ENCODE data around the gene SLC25A30. TPM values are rescaled to one million over a fixed set of nuclear protein-coding genes. Genes with fewer than 3 reads are reported as not detected.

SLC25A30 gene
- total and polyA plus RNA-seq, 2 of the 13 experiments (the other 11 are each of a cell fraction or from before 2014, with no cell fraction given), result 19.6 to 22.5 TPM

GRCh38 chr13:45464687-45465453, 46.7 kb upstream of the SLC25A30 start, which contains the start of gene COG3 (continued):
- TF ChIP-seq GATA4 (IDR thresholded peaks at IDR 0.05; ENCODE audit: borderline replicate concordance, low read depth), result no peak; the same call in 1 of the 2 replicates
- peak; percentile 84 for TF ChIP-seq EEA1 (CRISPR knock-in tag; IDR thresholded peaks at IDR 0.05; ENCODE audit: borderline replicate concordance)
- TF ChIP-seq ZNF275 (CRISPR knock-in tag; IDR thresholded peaks at IDR 0.05; ENCODE audit: borderline replicate concordance), result 0 out of 2 replicates have a peak, but pooled peaks have one; percentile 47
- TF ChIP-seq ZNF383 (CRISPR knock-in tag; IDR thresholded peaks at IDR 0.05; ENCODE audit: borderline replicate concordance), result no peak
- TF ChIP-seq BCL6 (CRISPR knock-in tag; IDR thresholded peaks at IDR 0.05), result peak; percentile 25; the same call in 1 of the 2 replicates
- TF ChIP-seq CREBL2 (CRISPR knock-in tag; IDR thresholded peaks at IDR 0.05; ENCODE audit: borderline replicate concordance), result no peak
- TF ChIP-seq ZNF263 (CRISPR knock-in tag; IDR thresholded peaks at IDR 0.05), result no peak
- peak; percentile 75; the same call in 1 of the 2 replicates for TF ChIP-seq NCOR1 (IDR thresholded peaks at IDR 0.05; ENCODE audit: borderline replicate concordance, low read length)
- TF ChIP-seq POGZ (CRISPR knock-in tag; IDR thresholded peaks at IDR 0.05), result peak; percentile 65
- peak; percentile 84 for TF ChIP-seq HOXA3 (CRISPR knock-in tag; IDR thresholded peaks at IDR 0.05)
- no peak for TF ChIP-seq ZBTB1 (CRISPR knock-in tag; IDR thresholded peaks at IDR 0.05; ENCODE audit: borderline replicate concordance)
- peak; percentile 42; the same call in 1 of the 2 replicates for TF ChIP-seq ZNF460 (CRISPR knock-in tag; IDR thresholded peaks at IDR 0.05; ENCODE audit: borderline replicate concordance)
- TF ChIP-seq BORCS8-MEF2B (CRISPR knock-in tag; IDR thresholded peaks at IDR 0.05), result peak; percentile 80; the same call in 1 of the 2 replicates
- 0 out of 2 replicates have a peak, but pooled peaks have one; percentile 28 for TF ChIP-seq ZBTB42 (CRISPR knock-in tag; IDR thresholded peaks at IDR 0.05)
- peak; percentile 82; the same call in 1 of the 2 replicates for TF ChIP-seq RBAK (CRISPR knock-in tag; IDR thresholded peaks at IDR 0.05)
- peak; percentile 37; the same call in 1 of the 2 replicates for TF ChIP-seq ZNF281 (CRISPR knock-in tag; IDR thresholded peaks at IDR 0.05; ENCODE audit: borderline replicate concordance)
- TF ChIP-seq PAXIP1 (CRISPR knock-in tag; conservative IDR thresholded peaks at IDR 0.05), result peak; percentile 41
- no peak; the same call in 1 of the 2 replicates for TF ChIP-seq HOMEZ (CRISPR knock-in tag; IDR thresholded peaks at IDR 0.05; ENCODE audit: low read depth)

Measured in HepG2 (cell line).